Hepatocyte (in vitro differentiated cells): Measurements from ENCODE around the gene PRR29. TPM values are rescaled to one million over a fixed set of nuclear protein-coding genes. Genes with fewer than 3 reads are reported as not detected.
"Not testable (repeated sequence)": the region's sequence is repeated elsewhere in the genome, so short reads cannot be mapped to it uniquely, and the experiment has no call there.

Experiments used
- DNase-seq: peaks from one replicate; pipeline ENCODE4 v3.0.0-alpha.2; 2016; ENCODE audit warnings: low spot score
- H2AFZ ChIP-seq: fragments of 200-600 bp; sonication (generic); 2 replicates; pipeline ENCODE4 v1.6.0; 2016; ENCODE audit warnings: antibody characterized with exemption, mild to moderate bottlenecking
- H3K27ac ChIP-seq: fragments of 200-600 bp; sonication (generic); 2 replicates; pipeline ENCODE4 v1.5.1; 2016; ENCODE audit warnings: mild to moderate bottlenecking
- H3K27me3 ChIP-seq: fragments of 200-600 bp; sonication (generic); 2 replicates; pipeline ENCODE4 v1.6.1; 2016
- H3K36me3 ChIP-seq: fragments of 200-600 bp; sonication (generic); replicated peaks from 2 replicates; pipeline ENCODE4 v1.5.1; 2016; ENCODE audit warnings: low read depth; ENCODE audit not compliant: insufficient read depth
- H3K4me1 ChIP-seq: fragments of 200-600 bp; sonication (generic); 2 replicates; pipeline ENCODE4 v1.5.1; 2016; ENCODE audit warnings: mild to moderate bottlenecking, moderate library complexity; ENCODE audit not compliant: insufficient read depth
- H3K4me2 ChIP-seq: fragments of 200-600 bp; sonication (generic); 2 replicates; pipeline ENCODE4 v1.6.0; 2016
- H3K4me3 ChIP-seq: fragments of 200-600 bp; sonication (generic); 2 replicates; pipeline ENCODE4 v1.5.1; 2016; ENCODE audit warnings: mild to moderate bottlenecking
- H3K79me2 ChIP-seq: fragments of 200-600 bp; sonication (generic); 2 replicates; pipeline ENCODE4 v1.6.0; 2017; ENCODE audit warnings: mild to moderate bottlenecking
- H3K9me2 ChIP-seq: fragments of 200-600 bp; sonication (generic); replicated peaks from 2 replicates; pipeline ENCODE4 v1.6.0; 2017; ENCODE audit warnings: mild to moderate bottlenecking; ENCODE audit not compliant: insufficient read depth
- H3K9me3 ChIP-seq: fragments of 200-600 bp; sonication (generic); 2 replicates; pipeline ENCODE4 v1.5.1; 2016; ENCODE audit warnings: low read depth, mild to moderate bottlenecking
- H4K20me1 ChIP-seq: fragments of 200-600 bp; sonication (generic); 2 replicates; pipeline ENCODE4 v1.6.0; 2016; ENCODE audit warnings: mild to moderate bottlenecking; ENCODE audit not compliant: insufficient read depth, poor library complexity, severe bottlenecking
- EZH2 ChIP-seq: fragments of 200-600 bp; sonication (generic); IDR thresholded peaks from 2 replicates; pipeline ENCODE4 v1.6.1; 2016; ENCODE audit warnings: antibody characterized with exemption, mild to moderate bottlenecking, borderline replicate concordance
- EZH2phosphoT487 ChIP-seq: fragments of 200-600 bp; sonication (generic); IDR thresholded peaks from one replicate; pipeline ENCODE4 v1.6.1; 2018; ENCODE audit warnings: antibody characterized with exemption, mild to moderate bottlenecking, low read depth, moderate library complexity; ENCODE audit not compliant: unreplicated experiment, severe bottlenecking
- WGBS: methylation state at CpG from one replicate; pipeline ENCODE4 v1.1.6; 2016; ENCODE audit warnings: low lambda C conversion rate; ENCODE audit errors: missing lambda C conversion rate; 5-methylcytosine and 5-hydroxymethylcytosine counted together
- polyA plus RNA-seq: library from polyadenylated mRNA; unstranded; fragments of >200 nt; fragmentation: Nextera tagmentation; extraction: Ambion mirVana; gene quantifications from 2 replicates; pipeline ENCODE4 v1.2.1, GENCODE V29; 2016
- total RNA-seq: library from RNA; depleted of rRNA; stranded (reverse); fragments of >200 nt; gene quantifications from 2 replicates; pipeline ENCODE4 v1.2.3, GENCODE V29; 2014
- TF ChIP-seq, protein P1 (sequence below): fragments of 200-600 bp; sonication (generic); IDR thresholded peaks from 2 replicates; pipeline ENCODE4 v1.5.1; 2016; ENCODE audit warnings: antibody characterized with exemption, mild to moderate bottlenecking; ENCODE audit not compliant: poor library complexity

PRR29 gene
- total and polyA plus RNA-seq, 2 experiments from 2014 or later: 0.13 to 1.4 TPM

- no peak overlapping the region for H3K4me2 ChIP-seq
- H2AFZ ChIP-seq: no peak overlapping the region
- TF ChIP-seq EZH2phosphoT487 (no peak), EZH2 (no peak)
- TF ChIP-seq, protein P1, sequence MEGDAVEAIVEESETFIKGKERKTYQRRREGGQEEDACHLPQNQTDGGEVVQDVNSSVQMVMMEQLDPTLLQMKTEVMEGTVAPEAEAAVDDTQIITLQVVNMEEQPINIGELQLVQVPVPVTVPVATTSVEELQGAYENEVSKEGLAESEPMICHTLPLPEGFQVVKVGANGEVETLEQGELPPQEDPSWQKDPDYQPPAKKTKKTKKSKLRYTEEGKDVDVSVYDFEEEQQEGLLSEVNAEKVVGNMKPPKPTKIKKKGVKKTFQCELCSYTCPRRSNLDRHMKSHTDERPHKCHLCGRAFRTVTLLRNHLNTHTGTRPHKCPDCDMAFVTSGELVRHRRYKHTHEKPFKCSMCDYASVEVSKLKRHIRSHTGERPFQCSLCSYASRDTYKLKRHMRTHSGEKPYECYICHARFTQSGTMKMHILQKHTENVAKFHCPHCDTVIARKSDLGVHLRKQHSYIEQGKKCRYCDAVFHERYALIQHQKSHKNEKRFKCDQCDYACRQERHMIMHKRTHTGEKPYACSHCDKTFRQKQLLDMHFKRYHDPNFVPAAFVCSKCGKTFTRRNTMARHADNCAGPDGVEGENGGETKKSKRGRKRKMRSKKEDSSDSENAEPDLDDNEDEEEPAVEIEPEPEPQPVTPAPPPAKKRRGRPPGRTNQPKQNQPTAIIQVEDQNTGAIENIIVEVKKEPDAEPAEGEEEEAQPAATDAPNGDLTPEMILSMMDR: no peak
- no peaks in the 10 kb centered on the region for H3K36me3 ChIP-seq
- no peak overlapping the region for H3K4me3 ChIP-seq
- H3K27ac ChIP-seq: no peak overlapping the region
- H3K27me3 ChIP-seq: no peaks in the 10 kb centered on the region
- 54% methylated on average over 6 of the region's 6 CpGs for WGBS
- no peaks in the 10 kb centered on the region for H3K79me2 ChIP-seq
- no peaks in the 10 kb centered on the region for H4K20me1 ChIP-seq
- H3K4me1 ChIP-seq: no peaks in the 10 kb centered on the region
- no peaks in the 10 kb centered on the region for H3K9me3 ChIP-seq
- DNase-seq: no peak
- H3K9me2 ChIP-seq: no peaks in the 10 kb centered on the region
These were observed 7.6 kb downstream of the PRR29 start for GRCh38 chr17:64005734-64006167.

DNA sequence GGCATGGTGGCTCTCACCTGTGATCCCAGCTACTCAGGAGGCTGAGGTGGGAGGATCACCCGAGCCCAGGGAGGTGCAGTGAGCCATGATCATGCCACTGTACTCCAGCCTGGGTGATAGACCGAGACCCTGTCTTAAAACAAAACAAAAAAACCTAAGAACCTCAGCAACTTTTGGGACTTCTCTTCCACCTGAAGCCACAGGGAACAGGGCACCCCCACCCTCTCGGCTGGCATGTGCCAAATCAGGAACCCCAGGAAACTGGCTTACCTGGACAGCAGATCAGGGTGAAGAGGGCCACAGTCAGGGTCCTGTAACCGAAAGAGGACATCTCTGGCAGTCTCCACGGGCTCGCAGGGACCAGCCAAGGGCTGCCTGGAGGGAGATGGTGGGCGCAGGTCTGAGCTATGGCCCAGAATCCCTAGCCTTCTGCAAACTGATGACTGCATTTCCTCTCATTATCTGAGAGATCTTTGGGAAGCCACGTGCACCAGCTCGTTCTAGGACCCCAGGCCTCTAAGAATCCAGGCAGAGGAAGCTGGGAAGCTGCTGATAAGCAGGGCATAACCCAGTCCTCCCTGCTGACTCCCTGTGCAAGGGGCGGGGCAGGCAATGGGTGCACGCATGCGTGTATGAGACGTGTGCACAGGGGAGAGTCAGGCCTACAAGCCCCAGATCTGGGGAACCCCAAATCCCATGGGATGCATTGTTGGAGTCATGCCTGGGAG, 8.4 kb downstream of the PRR29 start:
- H4K20me1 ChIP-seq: no peaks in the 10 kb centered on the region
- no peak for DNase-seq
- H3K79me2 ChIP-seq: no peaks in the 10 kb centered on the region
- no peak overlapping the region for H3K4me2 ChIP-seq
- H3K4me3 ChIP-seq: no peak overlapping the region
- 83% methylated on average over 13 of the region's 13 CpGs for WGBS
- no peak for TF ChIP-seq EZH2
- TF ChIP-seq, protein P1: no peak
- no peak for TF ChIP-seq EZH2phosphoT487
- no peaks in the 10 kb centered on the region for H3K9me3 ChIP-seq
- H3K4me1 ChIP-seq: no peaks in the 10 kb centered on the region
- H3K27ac ChIP-seq: no peak overlapping the region
- H2AFZ ChIP-seq: no peak overlapping the region
- H3K27me3 ChIP-seq: no peaks in the 10 kb centered on the region
- H3K9me2 ChIP-seq: no peaks in the 10 kb centered on the region
- H3K36me3 ChIP-seq: no peaks in the 10 kb centered on the region

GRCh38 chr17:64007089-64007837, 9.1 kb downstream of the PRR29 start:
- not testable (repeated sequence) for H3K36me3 ChIP-seq, H3K4me1 ChIP-seq, H3K79me2 ChIP-seq, H3K9me3 ChIP-seq, H3K9me2 ChIP-seq, H3K4me2 ChIP-seq, H3K27ac ChIP-seq, H3K4me3 ChIP-seq, DNase-seq, H2AFZ ChIP-seq, H3K27me3 ChIP-seq, H4K20me1 ChIP-seq
- WGBS: 96% methylated on average over 5 of the region's 5 CpGs

DNA sequence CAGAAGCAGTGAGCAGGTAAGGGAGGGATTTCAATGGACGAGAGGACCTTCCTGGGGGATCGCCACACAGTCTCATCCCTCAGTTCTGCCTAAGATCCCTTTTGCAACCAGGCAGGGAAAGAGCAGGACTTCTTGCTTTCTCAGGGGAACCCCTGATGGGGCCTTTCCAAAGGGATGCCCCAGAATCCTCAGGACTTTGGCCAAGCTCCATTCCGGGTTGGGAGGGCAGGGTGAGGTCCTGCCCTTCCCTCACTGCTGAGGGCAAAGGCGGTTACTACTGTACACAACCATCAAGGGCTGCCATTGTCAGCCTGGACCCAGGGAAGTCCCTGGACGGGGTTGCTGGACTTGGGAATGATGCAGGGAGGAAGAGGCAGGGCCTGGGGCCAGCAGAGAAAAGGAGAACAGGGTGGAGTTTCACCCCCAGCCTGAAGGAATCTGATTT, 9.7 kb downstream of the PRR29 start:
- no peak for TF ChIP-seq EZH2
- TF ChIP-seq EZH2phosphoT487: no peak
- TF ChIP-seq, protein P1: no peak
- Histone ChIP-seq H4K20me1 (no peaks in the 10 kb centered on the region), H2AFZ (no peak overlapping the region), H3K9me2 (no peaks in the 10 kb centered on the region), H3K4me3 (no peak overlapping the region), H3K4me1 (no peaks in the 10 kb centered on the region), H3K9me3 (no peaks in the 10 kb centered on the region), H3K27me3 (no peaks in the 10 kb centered on the region), H3K79me2 (no peaks in the 10 kb centered on the region), H3K27ac (no peak overlapping the region), H3K36me3 (no peaks in the 10 kb centered on the region), H3K4me2 (no peak overlapping the region)
- no peak for DNase-seq
- 82% methylated on average over 5 of the region's 5 CpGs for whole genome bisulfite sequencing
